Trophoblast cell (in vitro differentiated cells and primary cell): Measurements from ENCODE around the gene SMARCB1.

Experiments used
- DNase-seq, 2 donors: peaks; one replicate each; pipeline ENCODE4 v3.0.0-alpha.2; 2016
- H2AFZ ChIP-seq: 2 replicates; pipeline ENCODE4 v1.6.1; 2013; ENCODE audit warnings: low read length, moderate library complexity, mild to moderate bottlenecking; ENCODE audit not compliant: insufficient read depth, poor library complexity
- H2AK5ac ChIP-seq: 2 replicates; pipeline ENCODE4 v1.6.1; 2013; ENCODE audit warnings: mild to moderate bottlenecking, low read length
- H2BK120ac ChIP-seq: 2 replicates; pipeline ENCODE4 v1.6.1; 2013; ENCODE audit warnings: low read length, mild to moderate bottlenecking, moderate library complexity; ENCODE audit not compliant: insufficient read depth, poor library complexity
- H2BK12ac ChIP-seq: 2 replicates; pipeline ENCODE4 v1.6.1; 2013; ENCODE audit warnings: mild to moderate bottlenecking, low read length, moderate library complexity
- H2BK5ac ChIP-seq: 2 replicates; pipeline ENCODE4 v1.6.1; 2013; ENCODE audit warnings: low read length, low read depth, moderate library complexity, mild to moderate bottlenecking; ENCODE audit not compliant: poor library complexity
- H3K14ac ChIP-seq: 2 replicates; pipeline ENCODE4 v1.6.1; 2013; ENCODE audit warnings: mild to moderate bottlenecking, low read length
- H3K18ac ChIP-seq: 2 replicates; pipeline ENCODE4 v1.6.1; 2013; ENCODE audit warnings: mild to moderate bottlenecking, low read length
- H3K23ac ChIP-seq: 2 replicates; pipeline ENCODE4 v1.6.1; 2013; ENCODE audit warnings: low read length
- H3K27ac ChIP-seq: 2 replicates; pipeline ENCODE4 v1.5.1; 2013; ENCODE audit warnings: low read depth, mild to moderate bottlenecking, inconsistent platforms, low read length, moderate library complexity
- H3K27me3 ChIP-seq: 2 replicates; pipeline ENCODE4 v1.6.1; 2013; ENCODE audit warnings: inconsistent platforms, mild to moderate bottlenecking, low read length, moderate library complexity; ENCODE audit not compliant: insufficient read depth
- H3K36me3 ChIP-seq, 2 experiments: 1 replicate in 1 of 2; 2 replicates in 1 of 2; pipeline ENCODE4 v1.6.1; 2013; ENCODE audit warnings: low read length in 2 of 2, mild to moderate bottlenecking in 2 of 2, moderate library complexity in 1 of 2; ENCODE audit not compliant: insufficient read depth in 2 of 2, control insufficient read depth in 1 of 2
- H3K4ac ChIP-seq: 2 replicates; pipeline ENCODE4 v1.6.1; 2013; ENCODE audit warnings: low read depth, mild to moderate bottlenecking, low read length, moderate library complexity
- H3K4me1 ChIP-seq, 2 experiments: 1 replicate in 1 of 2; 2 replicates in 1 of 2; pipeline ENCODE4 v1.6.1; 2013; ENCODE audit warnings: low read length in 2 of 2, mild to moderate bottlenecking in 2 of 2, moderate library complexity in 1 of 2; ENCODE audit not compliant: insufficient read depth in 2 of 2, control insufficient read depth in 1 of 2
- H3K4me2 ChIP-seq: 2 replicates; pipeline ENCODE4 v1.6.1; 2013; ENCODE audit warnings: inconsistent platforms, mild to moderate bottlenecking, low read length, moderate library complexity
- H3K4me3 ChIP-seq: 2 replicates; pipeline ENCODE4 v1.5.1; 2013; ENCODE audit warnings: mild to moderate bottlenecking, low read depth, low read length, inconsistent platforms
- H3K79me1 ChIP-seq: one replicate; pipeline ENCODE4 v1.6.1; 2013; ENCODE audit warnings: low read length
- H3K79me2 ChIP-seq: 2 replicates; pipeline ENCODE4 v1.6.1; 2013; ENCODE audit warnings: low read length, mild to moderate bottlenecking; ENCODE audit not compliant: control insufficient read depth, insufficient read depth, poor library complexity
- H3K9ac ChIP-seq: 2 replicates; pipeline ENCODE4 v1.6.1; 2013; ENCODE audit warnings: mild to moderate bottlenecking, low read length
- H3K9me3 ChIP-seq: 2 replicates; pipeline ENCODE4 v1.6.1; 2013; ENCODE audit warnings: low read depth, mild to moderate bottlenecking, control low read depth, inconsistent platforms, low read length; ENCODE audit not compliant: insufficient read depth
- H4K12ac ChIP-seq: 2 replicates; pipeline ENCODE4 v1.6.1; 2013; ENCODE audit warnings: low read depth, mild to moderate bottlenecking, low read length, moderate library complexity
- H4K8ac ChIP-seq: 2 replicates; pipeline ENCODE4 v1.6.1; 2013; ENCODE audit warnings: low read depth, mild to moderate bottlenecking, low read length, moderate library complexity
- H4K91ac ChIP-seq: one replicate; pipeline ENCODE4 v1.6.1; 2013; ENCODE audit warnings: low read depth, mild to moderate bottlenecking, low read length, moderate library complexity
- WGBS: extraction: QIAGEN DNeasy Blood & Tissue Kit; methylation state at CpG from one replicate; pipeline ENCODE4 v1.1.7; 2013; ENCODE audit warnings: missing lambda C conversion rate; ENCODE audit not compliant: insufficient read length, insufficient coverage; ENCODE audit errors: extremely low coverage; 5-methylcytosine and 5-hydroxymethylcytosine counted together

SMARCB1 gene

DNA sequence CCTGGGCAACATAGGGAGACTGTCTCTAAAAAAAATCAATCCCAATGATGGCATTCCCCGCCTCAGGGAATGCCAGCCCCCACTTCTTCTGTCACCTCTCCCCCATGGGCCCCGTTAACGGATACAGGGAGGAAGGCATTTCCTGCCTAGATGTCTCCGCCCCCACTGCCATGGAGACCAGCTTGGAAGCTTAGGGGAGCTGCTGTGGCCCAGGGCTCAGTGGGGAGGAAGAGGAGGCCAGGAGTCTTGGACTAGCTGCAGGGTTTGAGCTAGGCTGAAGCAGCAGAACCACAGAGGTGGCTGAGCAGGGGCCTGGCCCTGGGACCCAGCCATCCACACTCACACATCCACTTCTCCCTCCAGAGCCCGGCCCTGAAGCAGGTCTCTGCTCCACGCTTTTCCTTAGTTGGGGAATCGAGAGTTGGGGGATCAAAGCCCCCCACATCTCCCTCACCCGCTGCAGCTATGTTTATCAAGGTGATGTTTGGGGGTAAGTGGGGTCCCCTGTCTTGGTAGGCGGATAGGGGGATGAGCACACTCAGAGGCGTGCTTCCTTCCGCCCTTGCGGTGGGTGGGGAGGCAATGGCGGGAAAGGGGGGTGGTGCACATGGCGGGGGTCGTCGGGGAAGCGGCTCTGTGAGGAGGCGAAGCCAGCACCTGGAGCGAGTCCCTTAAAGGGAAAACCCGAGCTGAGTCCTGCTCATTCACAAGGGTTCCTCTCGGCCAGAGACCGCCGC is 23.8 kb upstream of the SMARCB1 start, which contains the start of gene C22orf15:
TSS of gene C22orf15 (plus strand) at position 149 of the 737 bp plus-strand sequence. CDS start at position 466, 317 bp downstream.
- Histone ChIP-seq H3K4ac (no peak within 1 kb of the TSS), H3K36me3 (no peaks in the 10 kb centered on the region), H4K12ac (no peak within 1 kb of the TSS), H4K8ac (peak within 1 kb of the TSS; percentile 17), H2BK120ac (no peak within 1 kb of the TSS), H4K91ac (no peak within 1 kb of the TSS), H2BK5ac (no peak within 1 kb of the TSS), H3K23ac (no peak within 1 kb of the TSS), H3K27ac (no peak within 1 kb of the TSS), H3K9ac (no peak within 1 kb of the TSS), H3K9me3 (no peaks in the 10 kb centered on the region), H3K4me2 (peak within 1 kb of the TSS; percentile 26), H2AK5ac (no peak within 1 kb of the TSS), H3K4me3 (no peak within 1 kb of the TSS), H3K27me3 (no peaks in the 10 kb centered on the region), H3K4me1 (peaks cover 6 to 13% of the 10 kb centered on the region in 2 experiments), H2BK12ac (no peak within 1 kb of the TSS), H3K18ac (no peak within 1 kb of the TSS), H3K79me2 (peaks cover 3% of the 10 kb centered on the region), H3K14ac (no peak within 1 kb of the TSS), H3K79me1 (peaks cover 4% of the 10 kb centered on the region), H2AFZ (peak within 1 kb of the TSS; percentile 35)
- DNase-seq: no peak
- WGBS: no CpG with 5 or more reads among the region's 23 CpGs

DNA sequence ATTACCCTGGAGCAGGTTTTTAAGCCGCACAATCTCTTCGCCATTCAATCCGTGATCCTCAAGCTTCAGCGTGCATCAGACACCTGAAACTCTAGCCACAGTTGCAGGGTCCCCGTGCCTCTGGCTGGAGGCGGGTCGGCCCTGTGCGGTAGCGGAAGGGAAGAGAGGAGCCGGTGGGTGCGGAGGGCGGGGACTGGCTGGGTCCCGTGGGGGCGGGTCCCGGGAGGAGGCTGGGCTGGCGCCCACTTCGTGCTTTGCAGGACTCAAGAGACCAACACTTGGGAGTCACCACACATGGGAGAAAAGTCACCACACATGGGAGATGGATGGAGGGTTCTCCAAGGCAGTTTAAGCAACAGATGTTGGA is 23.2 kb upstream of the SMARCB1 start:
- Histone ChIP-seq H2AK5ac (no peak overlapping the region), H2BK5ac (no peak overlapping the region), H3K9ac (no peak overlapping the region), H3K79me2 (peaks cover 4% of the 10 kb centered on the region), H4K8ac (no peak overlapping the region), H4K12ac (no peak overlapping the region), H2AFZ (no peak overlapping the region), H2BK12ac (no peak overlapping the region), H3K36me3 (no peaks in the 10 kb centered on the region), H3K27ac (no peak overlapping the region), H3K18ac (no peak overlapping the region), H3K4me2 (peak overlapping the region; percentile 13), H2BK120ac (no peak overlapping the region), H3K14ac (no peak overlapping the region), H3K9me3 (no peaks in the 10 kb centered on the region), H3K4me3 (no peak overlapping the region), H3K79me1 (peaks cover 6% of the 10 kb centered on the region), H4K91ac (no peak overlapping the region), H3K4ac (no peak overlapping the region), H3K23ac (no peak overlapping the region), H3K27me3 (no peaks in the 10 kb centered on the region), H3K4me1 (peaks cover 6 to 13% of the 10 kb centered on the region in 2 experiments)
- DNase-seq: no peak
- no CpG with 5 or more reads among the region's 17 CpGs for WGBS

DNA sequence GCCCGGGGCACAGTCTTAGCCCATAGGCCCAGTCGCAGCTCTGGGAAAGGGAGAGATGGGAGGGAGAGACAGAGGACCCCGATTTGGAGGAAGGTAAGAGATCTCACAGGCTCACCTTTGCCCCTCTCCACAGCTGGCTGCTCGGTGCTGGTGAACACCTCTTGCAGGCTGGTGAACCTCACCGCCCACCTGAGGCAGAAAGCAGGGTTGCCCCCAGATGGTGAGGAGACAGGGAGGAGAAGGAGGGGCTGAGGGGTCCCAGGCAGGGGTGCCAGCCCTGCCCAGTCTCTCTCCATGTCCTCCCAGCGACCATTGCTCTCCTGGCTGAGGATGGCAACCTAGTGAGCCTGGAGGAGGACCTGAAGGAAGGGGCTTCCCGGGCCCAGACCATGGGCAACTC is 22.8 kb upstream of the SMARCB1 start:
- Histone ChIP-seq H3K9me3 (no peaks in the 10 kb centered on the region), H3K79me1 (peaks cover 6% of the 10 kb centered on the region), H3K18ac (no peak overlapping the region), H2BK5ac (no peak overlapping the region), H3K9ac (no peak overlapping the region), H3K27ac (no peak overlapping the region), H3K4ac (no peak overlapping the region), H2BK120ac (no peak overlapping the region), H3K36me3 (no peaks in the 10 kb centered on the region), H4K12ac (no peak overlapping the region), H2BK12ac (no peak overlapping the region), H4K91ac (no peak overlapping the region), H2AK5ac (no peak overlapping the region), H3K14ac (no peak overlapping the region), H3K4me3 (no peak overlapping the region), H3K4me1 (peaks cover 6 to 13% of the 10 kb centered on the region in 2 experiments), H3K27me3 (no peaks in the 10 kb centered on the region), H3K79me2 (peaks cover 4% of the 10 kb centered on the region), H4K8ac (no peak overlapping the region), H3K4me2 (peak overlapping the region; percentile 13), H3K23ac (no peak overlapping the region), H2AFZ (no peak overlapping the region)
- WGBS: no CpG with 5 or more reads among the region's 7 CpGs
- no peak for DNase-seq

DNA sequence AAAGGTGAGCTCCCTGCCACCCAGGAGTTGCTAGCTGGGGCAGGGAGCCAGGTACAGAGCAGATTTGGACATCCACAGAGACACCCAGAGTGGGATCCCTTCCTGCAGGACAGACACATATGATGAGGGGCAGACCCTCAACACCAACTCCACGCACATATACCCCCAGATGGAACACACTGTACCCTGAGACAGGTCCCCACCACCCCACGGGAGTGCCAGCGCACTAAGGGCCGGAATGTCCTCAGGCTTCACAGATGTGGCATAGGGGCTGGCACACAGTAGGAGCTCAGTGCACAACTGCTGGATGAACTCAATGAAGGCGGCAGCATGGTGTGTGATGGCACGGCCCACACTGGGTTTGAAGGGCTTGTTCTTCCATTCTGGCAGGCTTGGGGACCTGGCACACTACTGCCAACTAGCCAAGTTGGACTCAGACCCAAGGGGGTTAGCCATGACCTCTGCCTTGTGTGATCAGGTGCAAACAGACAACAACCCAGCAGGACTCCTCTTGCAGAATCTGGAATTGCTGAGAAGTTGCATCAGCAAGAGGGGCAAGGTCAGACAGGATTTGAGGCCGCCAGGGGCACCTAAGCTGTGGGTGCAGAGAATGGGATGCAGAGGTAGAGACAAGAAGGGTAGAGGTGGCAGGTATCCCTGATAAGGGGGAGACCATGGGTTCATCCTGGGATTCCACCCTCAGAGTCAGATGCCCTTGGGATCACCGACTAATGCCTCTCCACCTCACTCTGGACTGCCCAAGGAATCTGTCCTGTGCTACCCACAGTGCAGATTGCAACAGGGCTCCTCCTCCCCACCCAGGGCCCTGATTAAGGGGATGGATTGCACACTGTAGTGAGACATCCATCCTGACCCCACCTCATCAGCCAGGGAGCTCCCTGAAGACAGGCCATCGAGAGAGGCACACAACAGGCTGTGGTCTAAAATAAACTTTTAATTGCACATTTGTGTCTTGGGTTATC is 21.6 kb upstream of the SMARCB1 start:
- no peak overlapping the region for H3K4ac ChIP-seq
- DNase-seq: no peak
- no peak overlapping the region for H2BK5ac ChIP-seq
- H3K9ac ChIP-seq: no peak overlapping the region
- no peak overlapping the region for H3K18ac ChIP-seq
- no peaks in the 10 kb centered on the region for H3K9me3 ChIP-seq
- WGBS: no CpG with 5 or more reads among the region's 9 CpGs
- no peak overlapping the region for H3K4me3 ChIP-seq
- peaks cover 4% of the 10 kb centered on the region for H3K79me2 ChIP-seq
- no peak overlapping the region for H2BK120ac ChIP-seq
- no peak overlapping the region for H4K12ac ChIP-seq
- H3K23ac ChIP-seq: no peak overlapping the region
- no peak overlapping the region for H3K27ac ChIP-seq
- peaks cover 6% of the 10 kb centered on the region for H3K79me1 ChIP-seq
- H4K8ac ChIP-seq: no peak overlapping the region
- H3K14ac ChIP-seq: no peak overlapping the region
- H4K91ac ChIP-seq: no peak overlapping the region
- H2AFZ ChIP-seq: no peak overlapping the region
- H2AK5ac ChIP-seq: no peak overlapping the region
- no peak overlapping the region for H3K4me2 ChIP-seq
- H3K36me3 ChIP-seq: no peaks in the 10 kb centered on the region
- no peaks in the 10 kb centered on the region for H3K27me3 ChIP-seq
- peaks cover 6 to 13% of the 10 kb centered on the region in 2 experiments for H3K4me1 ChIP-seq
- no peak overlapping the region for H2BK12ac ChIP-seq
